ENCODE data around the gene CLEC11A. TPM values are rescaled to one million over a fixed set of nuclear protein-coding genes. Genes with fewer than 3 reads are reported as not detected.

CLEC11A gene
- polyA plus RNA-seq, 1 donor from 2014 or later: 18.4 TPM

- Histone ChIP-seq H3F3A (ENCODE audit: insufficient read depth, low read length, poor library complexity, severe bottlenecking) (no peaks in the 10 kb centered on the region), H3K9me2 (ENCODE audit: insufficient read depth, low read length) (no peaks in the 10 kb centered on the region), H3K36me3 (ENCODE audit: insufficient read depth, low read length) (no peaks in the 10 kb centered on the region), H3K9me3 (ENCODE audit: low read length) (no peaks in the 10 kb centered on the region), H3K79me2 (replicated peaks; ENCODE audit: insufficient read depth, low read length) (no peaks in the 10 kb centered on the region), H3K27ac (ENCODE audit: low read length) (no peak overlapping the region), H2AFZ (ENCODE audit: low read depth, low read length) (no peak overlapping the region), H4K20me1 (ENCODE audit: insufficient read depth) (no peaks in the 10 kb centered on the region), H3K4me3 (ENCODE audit: low read length) (no peak overlapping the region), H3K9ac (ENCODE audit: low read length) (no peak overlapping the region), H3K4me2 (ENCODE audit: low read length) (no peak overlapping the region), H3K27me3 (ENCODE audit: insufficient read depth, low read depth, low read length) (no peaks in the 10 kb centered on the region)
- TF ChIP-seq MXI1 (conservative IDR thresholded peaks at IDR 0.05; ENCODE audit: poor library complexity, severe bottlenecking): no peak
- no peak for TF ChIP-seq POLR2AphosphoS5 (IDR thresholded peaks at IDR 0.05)
- no peak for TF ChIP-seq REST (IDR thresholded peaks at IDR 0.05; ENCODE audit: borderline replicate concordance)
- TF ChIP-seq EZH2 (IDR thresholded peaks at IDR 0.05; ENCODE audit: borderline replicate concordance, insufficient read depth, low read length, poor library complexity, severe bottlenecking): no peak
- TF ChIP-seq EP300 (conservative IDR thresholded peaks at IDR 0.05; ENCODE audit: poor library complexity, severe bottlenecking): no peak
- TF ChIP-seq CTCF (IDR thresholded peaks at IDR 0.05; ENCODE audit: poor library complexity, severe bottlenecking): no peak
- TF ChIP-seq TAF1 (IDR thresholded peaks at IDR 0.05; ENCODE audit: low read depth): no peak
- no peak for TF ChIP-seq RAD21 (conservative IDR thresholded peaks at IDR 0.05)
- no peak for TF ChIP-seq SMC3 (conservative IDR thresholded peaks at IDR 0.05; ENCODE audit: poor library complexity)
Observed at GRCh38 chr19:50708179-50708879, 14.8 kb upstream of the CLEC11A start.

GRCh38 chr19:50710094-50710493 is 13.1 kb upstream of the CLEC11A start:
- no peak overlapping the region for H3K4me2 ChIP-seq (ENCODE audit: low read length)
- TF ChIP-seq SMC3 (conservative IDR thresholded peaks at IDR 0.05; ENCODE audit: poor library complexity): no peak
- TF ChIP-seq EZH2 (IDR thresholded peaks at IDR 0.05; ENCODE audit: borderline replicate concordance, insufficient read depth, low read length, poor library complexity, severe bottlenecking): no peak
- H4K20me1 ChIP-seq (ENCODE audit: insufficient read depth): no peaks in the 10 kb centered on the region
- no peak overlapping the region for H3K9ac ChIP-seq (ENCODE audit: low read length)
- no peak overlapping the region for H3K27ac ChIP-seq (ENCODE audit: low read length)
- no peaks in the 10 kb centered on the region for H3K79me2 ChIP-seq (replicated peaks; ENCODE audit: insufficient read depth, low read length)
- no peak overlapping the region for H3K4me3 ChIP-seq (ENCODE audit: low read length)
- no peaks in the 10 kb centered on the region for H3K9me2 ChIP-seq (ENCODE audit: insufficient read depth, low read length)
- no peaks in the 10 kb centered on the region for H3F3A ChIP-seq (ENCODE audit: insufficient read depth, low read length, poor library complexity, severe bottlenecking)
- H2AFZ ChIP-seq (ENCODE audit: low read depth, low read length): no peak overlapping the region
- H3K27me3 ChIP-seq (ENCODE audit: insufficient read depth, low read depth, low read length): no peaks in the 10 kb centered on the region
- H3K36me3 ChIP-seq (ENCODE audit: insufficient read depth, low read length): no peaks in the 10 kb centered on the region
- H3K9me3 ChIP-seq (ENCODE audit: low read length): no peaks in the 10 kb centered on the region

Data from neural cell (in vitro differentiated cells).